GM13977 (cell line): ENCODE data around the gene ANKRD33B.
"Not testable (repeated sequence)": the region's sequence is repeated elsewhere in the genome, so short reads cannot be mapped to it uniquely, and the experiment has no call there.

Experiments
- DNase-seq: peaks from one replicate; pipeline ENCODE4 v3.0.0; 2012; ENCODE audit warnings: low spot score
- in situ Hi-C: fragments of 300-500 bp; cut with MboI; formaldehyde crosslinking; loops from one replicate; pipeline ENCODE4 v1.12.0; 2022; ENCODE audit warnings: low sequenced_read_pairs, low pct_unique_long_range_greater_than_20kb, mixed read lengths, inconsistent platforms; ENCODE audit not compliant: unreplicated experiment
- TF ChIP-seq, protein P1 (sequence below): IDR thresholded peaks from 2 replicates; pipeline ENCODE4 v1.5.1; 2012; ENCODE audit warnings: mild to moderate bottlenecking, control low read depth; ENCODE audit not compliant: insufficient read depth; ENCODE audit errors: extremely low read depth, missing control alignments

The ANKRD33B gene

GRCh38 chr5:10607666-10608073 is 43.8 kb downstream of the ANKRD33B start:
- DNase-seq, result no peak
- in situ Hi-C loops, result no loop called here
- TF ChIP-seq, protein P1, sequence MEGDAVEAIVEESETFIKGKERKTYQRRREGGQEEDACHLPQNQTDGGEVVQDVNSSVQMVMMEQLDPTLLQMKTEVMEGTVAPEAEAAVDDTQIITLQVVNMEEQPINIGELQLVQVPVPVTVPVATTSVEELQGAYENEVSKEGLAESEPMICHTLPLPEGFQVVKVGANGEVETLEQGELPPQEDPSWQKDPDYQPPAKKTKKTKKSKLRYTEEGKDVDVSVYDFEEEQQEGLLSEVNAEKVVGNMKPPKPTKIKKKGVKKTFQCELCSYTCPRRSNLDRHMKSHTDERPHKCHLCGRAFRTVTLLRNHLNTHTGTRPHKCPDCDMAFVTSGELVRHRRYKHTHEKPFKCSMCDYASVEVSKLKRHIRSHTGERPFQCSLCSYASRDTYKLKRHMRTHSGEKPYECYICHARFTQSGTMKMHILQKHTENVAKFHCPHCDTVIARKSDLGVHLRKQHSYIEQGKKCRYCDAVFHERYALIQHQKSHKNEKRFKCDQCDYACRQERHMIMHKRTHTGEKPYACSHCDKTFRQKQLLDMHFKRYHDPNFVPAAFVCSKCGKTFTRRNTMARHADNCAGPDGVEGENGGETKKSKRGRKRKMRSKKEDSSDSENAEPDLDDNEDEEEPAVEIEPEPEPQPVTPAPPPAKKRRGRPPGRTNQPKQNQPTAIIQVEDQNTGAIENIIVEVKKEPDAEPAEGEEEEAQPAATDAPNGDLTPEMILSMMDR, result peak; percentile 39

- DNase-seq, result not testable (repeated sequence)
Observed at GRCh38 chr5:10608081-10608480, 44.2 kb downstream of the ANKRD33B start.

DNA sequence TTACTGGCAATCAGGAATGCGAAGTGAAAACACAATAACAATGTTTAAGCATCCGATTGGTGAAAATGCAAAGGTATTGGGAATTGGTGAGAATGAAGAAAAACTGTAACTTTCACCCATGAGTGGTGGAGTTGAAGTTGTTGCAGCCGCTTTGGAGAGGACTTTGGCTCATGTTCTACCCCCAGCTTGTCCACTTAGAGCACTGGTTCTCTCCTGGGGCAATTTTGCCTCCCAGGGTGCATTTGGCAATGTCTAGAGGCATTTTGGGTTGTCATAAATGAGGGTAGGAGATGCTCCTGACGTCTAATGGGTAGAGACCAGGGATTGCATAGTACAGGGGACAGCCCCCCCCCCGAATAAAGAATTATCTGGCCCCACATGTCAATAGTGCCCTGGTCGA is 46.2 kb downstream of the ANKRD33B start:
- in situ Hi-C loops, result no loop called here
- DNase-seq, result no peak
- TF ChIP-seq, protein P1, result no peak

More at GRCh38 chr5:10608081-10608480, 44.2 kb downstream of the ANKRD33B start:
- in situ Hi-C loops, result not testable (repeated sequence)

- in situ Hi-C loops, result no loop called here
- no peak for DNase-seq
- TF ChIP-seq, protein P1, result no peak
Observed at GRCh38 chr5:10611290-10611689, 47.4 kb downstream of the ANKRD33B start.

- in situ Hi-C loops, result no loop called here
- no peak for DNase-seq
- TF ChIP-seq, protein P1, result peak; percentile 1
Observed at GRCh38 chr5:10612251-10612650, 48.4 kb downstream of the ANKRD33B start.

- in situ Hi-C loops, result no loop called here
- no peak for DNase-seq
Observed at GRCh38 chr5:10615693-10616092, 51.8 kb downstream of the ANKRD33B start.

DNA sequence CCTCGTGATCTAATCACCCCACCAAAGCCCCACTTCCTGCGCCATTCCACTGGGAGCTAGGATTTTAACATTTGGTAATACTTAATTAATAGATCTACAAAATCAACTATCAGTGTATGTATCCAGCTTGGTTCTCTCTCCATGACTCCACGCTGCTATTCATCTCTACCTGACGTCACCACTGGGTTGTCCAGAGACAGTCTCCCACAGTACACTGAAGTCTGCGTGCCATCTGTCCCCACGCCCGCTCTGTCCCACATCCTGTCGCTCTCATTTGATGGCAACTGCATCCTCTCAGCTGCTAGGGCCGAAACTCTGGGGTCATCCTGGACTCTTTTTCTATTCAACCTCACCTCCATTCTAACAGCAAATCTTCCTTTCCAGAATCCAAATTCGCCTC is 53.2 kb downstream of the ANKRD33B start:
- DNase-seq, result no peak
- in situ Hi-C loops, result no loop called here
- TF ChIP-seq, protein P1, result no peak

More at GRCh38 chr5:10615693-10616092, 51.8 kb downstream of the ANKRD33B start:
- TF ChIP-seq, protein P1, result no peak
